DOHH2 (cell line): Measurements from ENCODE around the gene IL10RB.
A peak's percentile ranks its signal among the peaks of the same experiment; 100 is the strongest.

ENCODE experiments used
- H3F3A ChIP-seq: fragments of 200-600 bp; sonication (generic), shearing (Covaris generic); 2 replicates; pipeline ENCODE4 v1.6.0; 2016; ENCODE audit warnings: antibody characterized with exemption, mild to moderate bottlenecking; ENCODE audit not compliant: control insufficient read depth, insufficient read depth
- H3K27ac ChIP-seq: fragments of 200-600 bp; sonication (generic); 2 replicates; pipeline ENCODE4 v1.5.1; 2014; ENCODE audit warnings: low read depth, mild to moderate bottlenecking, low read length, moderate library complexity
- H3K27me3 ChIP-seq: fragments of 200-600 bp; sonication (generic); 2 replicates; pipeline ENCODE4 v1.6.1; 2014; ENCODE audit warnings: mild to moderate bottlenecking, low read length, mixed read lengths; ENCODE audit not compliant: control insufficient read depth
- H3K36me3 ChIP-seq: fragments of 200-600 bp; sonication (generic); 2 replicates; pipeline ENCODE4 v1.6.1; 2014; ENCODE audit warnings: mild to moderate bottlenecking, low read length, moderate library complexity, mixed read lengths; ENCODE audit not compliant: control insufficient read depth
- H3K4me1 ChIP-seq: fragments of 200-600 bp; sonication (generic); 2 replicates; pipeline ENCODE4 v1.6.1; 2014; ENCODE audit warnings: mild to moderate bottlenecking, low read length, mixed read lengths; ENCODE audit not compliant: control insufficient read depth
- H3K4me2 ChIP-seq: fragments of 200-600 bp; sonication (generic); 2 replicates; pipeline ENCODE4 v1.6.0; 2014; ENCODE audit warnings: mild to moderate bottlenecking, low read length, moderate library complexity
- H3K4me3 ChIP-seq: fragments of 200-600 bp; sonication (generic); 2 replicates; pipeline ENCODE4 v1.5.1; 2014; ENCODE audit warnings: mild to moderate bottlenecking, low read length, mixed read lengths
- H3K79me2 ChIP-seq: fragments of 200-600 bp; sonication (generic); 2 replicates; pipeline ENCODE4 v1.6.1; 2014; ENCODE audit warnings: mild to moderate bottlenecking, low read length, mixed read lengths; ENCODE audit not compliant: control insufficient read depth
- H3K9me2 ChIP-seq: fragments of 200-600 bp; sonication (generic); replicated peaks from 2 replicates; pipeline ENCODE4 v1.6.1; 2014; ENCODE audit warnings: mild to moderate bottlenecking, low read length, mixed read lengths; ENCODE audit not compliant: control insufficient read depth
- H3K9me3 ChIP-seq: fragments of 200-600 bp; sonication (generic); 2 replicates; pipeline ENCODE4 v1.6.1; 2014; ENCODE audit warnings: antibody characterized with exemption, low read length, mixed read lengths; ENCODE audit not compliant: control insufficient read depth, insufficient read depth
- H4K20me1 ChIP-seq: fragments of 200-600 bp; sonication (generic); 2 replicates; pipeline ENCODE4 v1.6.0; 2014; ENCODE audit warnings: low read depth, mild to moderate bottlenecking, antibody characterized with exemption, low read length, moderate library complexity; ENCODE audit not compliant: control insufficient read depth, insufficient read depth
- CTCF ChIP-seq: fragments of 200-600 bp; sonication (generic); IDR thresholded peaks from one replicate; pipeline ENCODE4 v1.5.1; 2014; ENCODE audit warnings: antibody characterized with exemption, mild to moderate bottlenecking, low read depth, low read length; ENCODE audit not compliant: poor library complexity, severe bottlenecking
- EZH2phosphoT487 ChIP-seq: fragments of 200-600 bp; sonication (generic); IDR thresholded peaks from 2 replicates; pipeline ENCODE4 v1.6.1; 2017; ENCODE audit warnings: borderline replicate concordance, mild to moderate bottlenecking, antibody characterized with exemption, low read length, moderate library complexity, mixed read lengths

The IL10RB gene

GRCh38 chr21:33236766-33237165 is 29.4 kb upstream of the IL10RB start:
- no peaks in the 10 kb centered on the region; the same call in 1 of the 2 replicates for H4K20me1 ChIP-seq
- peaks cover 99% of the 10 kb centered on the region for H3K79me2 ChIP-seq
- H3K27ac ChIP-seq, result peak overlapping the region; percentile 86
- H3F3A ChIP-seq, result peaks cover 14% of the 10 kb centered on the region
- H3K36me3 ChIP-seq, result peaks cover 95% of the 10 kb centered on the region
- no peaks in the 10 kb centered on the region for H3K9me3 ChIP-seq
- H3K4me2 ChIP-seq, result peak overlapping the region; percentile 73
- H3K4me3 ChIP-seq, result peak overlapping the region; percentile 63
- H3K4me1 ChIP-seq, result peaks cover 95% of the 10 kb centered on the region
- no peak for TF ChIP-seq EZH2phosphoT487
- TF ChIP-seq CTCF, result no peak
- no peaks in the 10 kb centered on the region for H3K27me3 ChIP-seq
- H3K9me2 ChIP-seq, result no peaks in the 10 kb centered on the region

GRCh38 chr21:33237486-33237885 is 28.7 kb upstream of the IL10RB start:
- Histone ChIP-seq H3F3A (peaks cover 14% of the 10 kb centered on the region), H3K27me3 (no peaks in the 10 kb centered on the region), H4K20me1 (no peaks in the 10 kb centered on the region; the same call in 1 of the 2 replicates), H3K4me3 (peak overlapping the region; percentile 63), H3K27ac (peak overlapping the region; percentile 86), H3K36me3 (peaks cover 94% of the 10 kb centered on the region), H3K79me2 (peaks cover 97% of the 10 kb centered on the region), H3K4me1 (peaks cover 88% of the 10 kb centered on the region), H3K9me3 (no peaks in the 10 kb centered on the region), H3K9me2 (no peaks in the 10 kb centered on the region), H3K4me2 (peak overlapping the region; percentile 73)
- TF ChIP-seq EZH2phosphoT487, result no peak
- TF ChIP-seq CTCF, result no peak

GRCh38 chr21:33238146-33238545 is 28.0 kb upstream of the IL10RB start:
- Histone ChIP-seq H3K9me3 (no peaks in the 10 kb centered on the region), H3K4me1 (peaks cover 81% of the 10 kb centered on the region), H4K20me1 (no peaks in the 10 kb centered on the region; the same call in 1 of the 2 replicates), H3K4me2 (peak overlapping the region; percentile 73), H3K36me3 (peaks cover 93% of the 10 kb centered on the region), H3K9me2 (no peaks in the 10 kb centered on the region), H3F3A (peaks cover 9% of the 10 kb centered on the region), H3K4me3 (peak overlapping the region; percentile 63), H3K79me2 (peaks cover 94% of the 10 kb centered on the region), H3K27me3 (no peaks in the 10 kb centered on the region), H3K27ac (peak overlapping the region; percentile 86)
- no peak for TF ChIP-seq EZH2phosphoT487
- no peak for TF ChIP-seq CTCF
